Measurements from ENCODE around the gene APOE.
"Not testable (repeated sequence)": the region's sequence is repeated elsewhere in the genome, so short reads cannot be mapped to it uniquely, and the experiment has no call there.

The APOE gene

DNA sequence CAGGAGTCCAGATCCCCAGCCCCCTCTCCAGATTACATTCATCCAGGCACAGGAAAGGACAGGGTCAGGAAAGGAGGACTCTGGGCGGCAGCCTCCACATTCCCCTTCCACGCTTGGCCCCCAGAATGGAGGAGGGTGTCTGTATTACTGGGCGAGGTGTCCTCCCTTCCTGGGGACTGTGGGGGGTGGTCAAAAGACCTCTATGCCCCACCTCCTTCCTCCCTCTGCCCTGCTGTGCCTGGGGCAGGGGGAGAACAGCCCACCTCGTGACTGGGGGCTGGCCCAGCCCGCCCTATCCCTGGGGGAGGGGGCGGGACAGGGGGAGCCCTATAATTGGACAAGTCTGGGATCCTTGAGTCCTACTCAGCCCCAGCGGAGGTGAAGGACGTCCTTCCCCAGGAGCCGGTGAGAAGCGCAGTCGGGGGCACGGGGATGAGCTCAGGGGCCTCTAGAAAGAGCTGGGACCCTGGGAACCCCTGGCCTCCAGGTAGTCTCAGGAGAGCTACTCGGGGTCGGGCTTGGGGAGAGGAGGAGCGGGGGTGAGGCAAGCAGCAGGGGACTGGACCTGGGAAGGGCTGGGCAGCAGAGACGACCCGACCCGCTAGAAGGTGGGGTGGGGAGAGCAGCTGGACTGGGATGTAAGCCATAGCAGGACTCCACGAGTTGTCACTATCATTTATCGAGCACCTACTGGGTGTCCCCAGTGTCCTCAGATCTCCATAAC lies at the start of gene APOE:
TSS of gene APOE (plus strand) at position 360 of the 724 bp plus-strand sequence. CDS start 829 bp downstream, outside the sequence.
- DNase-seq, result no peak

DNA sequence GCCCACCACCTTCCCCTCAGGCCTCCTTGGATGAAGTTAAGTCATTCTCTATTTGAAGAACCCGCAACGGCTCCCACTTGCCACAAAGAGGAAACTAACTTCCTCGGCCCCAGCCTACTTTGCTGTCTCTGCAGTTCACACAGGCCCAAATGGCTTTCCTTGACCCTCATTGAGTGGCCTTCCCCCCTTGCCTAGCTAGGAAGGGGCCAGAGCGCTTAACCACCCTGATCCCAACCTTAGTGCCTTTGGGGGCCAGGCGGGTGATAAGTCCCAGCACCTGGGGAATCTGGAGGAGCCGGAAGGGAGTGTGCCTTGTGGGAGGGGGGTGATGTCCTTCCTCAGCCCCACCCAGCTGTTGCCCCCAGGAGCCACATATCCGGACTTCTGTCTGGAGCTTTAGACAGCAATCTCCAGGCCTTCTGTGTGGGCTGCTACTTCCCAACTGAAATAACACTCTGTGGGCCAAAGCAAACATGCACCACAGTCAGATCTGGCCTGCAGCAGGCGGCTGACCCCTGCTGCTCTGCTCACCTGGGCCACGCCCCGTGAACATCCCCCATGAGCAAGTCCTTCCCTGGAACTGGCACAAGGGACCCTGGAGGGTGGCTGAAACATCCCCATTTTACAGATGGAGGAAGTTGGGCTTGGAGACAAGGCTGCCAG lies 49.0 kb upstream of the APOE start:
- DNase-seq, result no peak

DNA sequence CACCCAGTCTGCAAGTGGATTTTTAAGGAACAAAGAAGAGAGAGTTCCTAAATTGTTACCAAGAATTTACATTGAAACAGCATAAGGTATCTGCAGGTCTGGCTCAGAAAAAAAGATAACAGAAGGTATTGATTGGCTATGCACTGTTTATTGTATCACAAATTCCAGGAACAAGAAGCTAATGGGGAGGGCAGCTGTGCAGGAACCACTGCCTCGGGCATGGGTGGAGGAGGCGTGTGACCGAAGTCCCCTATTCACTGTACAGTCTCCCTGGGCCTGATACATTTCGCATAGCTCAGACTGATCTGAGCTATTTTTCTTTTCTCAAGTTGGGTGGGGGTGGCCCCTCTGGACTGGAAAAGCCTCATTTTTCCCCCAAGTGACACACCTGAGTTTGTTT lies 47.8 kb upstream of the APOE start:
- DNase-seq, result no peak

DNA sequence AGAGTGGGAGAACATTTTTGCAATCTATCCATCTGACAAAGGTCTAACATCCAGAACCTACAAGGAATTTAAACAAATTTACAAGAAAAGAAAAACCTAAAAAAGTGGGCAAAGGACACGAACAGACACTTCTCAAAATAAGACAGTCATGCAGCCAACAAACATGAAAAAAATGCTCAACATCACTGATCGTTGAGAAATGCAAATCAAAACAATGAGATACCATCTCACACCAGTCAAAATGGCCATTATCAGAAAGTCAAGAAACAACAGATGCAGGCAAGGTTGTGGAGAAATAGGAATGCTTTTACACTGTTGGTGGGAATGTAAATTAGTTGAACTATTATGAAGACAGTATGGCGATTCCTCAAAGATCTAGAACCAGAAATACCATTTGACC lies 44.0 kb upstream of the APOE start:
- DNase-seq, result not testable (repeated sequence)

DNA sequence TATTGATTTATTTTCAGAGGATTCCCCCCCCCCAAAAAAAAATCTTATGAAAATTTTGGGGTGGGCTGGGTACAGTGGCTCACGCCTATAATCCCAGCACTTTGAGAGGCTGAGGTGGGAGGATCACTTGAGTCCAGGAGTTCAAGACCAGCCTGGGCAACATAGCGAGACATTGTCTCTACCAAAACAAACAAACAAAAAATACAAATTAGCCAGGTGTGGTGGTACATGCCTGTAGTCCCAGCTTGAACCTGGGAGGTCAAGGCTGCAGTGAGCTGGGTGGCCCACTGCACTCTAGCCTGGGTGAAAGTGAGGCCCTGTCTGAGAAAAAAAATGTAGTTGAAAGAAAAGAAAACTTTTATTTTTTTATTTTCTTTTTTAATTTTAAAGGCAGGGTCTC lies 41.6 kb upstream of the APOE start:
- no peak for DNase-seq

DNA sequence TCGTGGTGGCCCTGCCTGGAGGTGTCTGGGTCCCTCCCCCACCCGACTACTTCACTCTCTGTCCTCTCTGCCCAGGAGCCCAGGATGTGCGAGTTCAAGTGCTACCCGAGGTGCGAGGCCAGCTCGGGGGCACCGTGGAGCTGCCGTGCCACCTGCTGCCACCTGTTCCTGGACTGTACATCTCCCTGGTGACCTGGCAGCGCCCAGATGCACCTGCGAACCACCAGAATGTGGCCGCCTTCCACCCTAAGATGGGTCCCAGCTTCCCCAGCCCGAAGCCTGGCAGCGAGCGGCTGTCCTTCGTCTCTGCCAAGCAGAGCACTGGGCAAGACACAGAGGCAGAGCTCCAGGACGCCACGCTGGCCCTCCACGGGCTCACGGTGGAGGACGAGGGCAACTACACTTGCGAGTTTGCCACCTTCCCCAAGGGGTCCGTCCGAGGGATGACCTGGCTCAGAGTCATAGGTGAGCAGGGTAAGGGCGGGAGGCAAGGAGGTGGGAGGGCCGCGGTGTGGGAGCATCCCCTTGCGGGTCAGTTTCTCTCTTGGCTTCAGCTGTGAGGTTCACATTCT lies 40.3 kb upstream of the APOE start:
- DNase-seq, result no peak

DNA sequence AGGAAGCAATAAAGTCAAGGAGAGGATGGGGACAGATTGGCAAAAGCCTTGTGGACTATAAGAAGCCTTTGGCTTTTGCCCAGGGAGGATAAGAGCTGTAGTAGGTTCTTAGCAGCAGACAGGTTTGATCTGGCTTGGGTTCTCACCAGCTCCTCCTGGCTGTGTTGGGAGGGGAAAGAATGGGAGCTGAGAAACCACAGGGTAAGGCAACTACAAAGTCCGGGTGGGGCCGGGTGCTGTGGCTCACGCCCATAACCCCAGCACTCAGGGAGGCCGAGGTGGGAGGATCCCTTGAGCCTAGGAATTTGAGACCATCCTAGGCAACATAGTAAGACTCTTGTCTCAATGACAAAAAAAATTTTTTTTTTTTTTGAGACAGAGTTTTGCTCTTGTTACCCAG lies 38.9 kb upstream of the APOE start:
- DNase-seq, result no peak

DNA sequence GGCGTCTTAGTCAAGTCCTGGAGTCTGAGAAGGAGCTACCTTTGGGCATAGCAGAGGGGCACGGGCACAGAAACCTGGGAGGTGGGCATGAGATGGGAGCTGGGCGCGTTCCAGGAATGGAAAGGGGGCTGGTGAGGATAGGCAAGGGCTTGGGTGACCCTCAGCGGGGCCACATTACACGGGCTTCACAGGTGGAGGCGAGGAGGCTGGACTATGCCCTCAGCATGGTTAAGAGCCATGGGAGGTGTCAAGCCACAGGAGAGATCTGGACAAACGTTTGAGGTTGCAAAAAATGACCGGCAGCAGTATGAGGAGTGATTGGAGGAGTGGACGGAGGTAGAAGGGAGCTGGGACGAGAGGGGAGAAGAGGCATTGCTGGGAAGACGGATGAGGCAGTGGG lies 38.0 kb upstream of the APOE start:
- DNase-seq, result no peak

DNA sequence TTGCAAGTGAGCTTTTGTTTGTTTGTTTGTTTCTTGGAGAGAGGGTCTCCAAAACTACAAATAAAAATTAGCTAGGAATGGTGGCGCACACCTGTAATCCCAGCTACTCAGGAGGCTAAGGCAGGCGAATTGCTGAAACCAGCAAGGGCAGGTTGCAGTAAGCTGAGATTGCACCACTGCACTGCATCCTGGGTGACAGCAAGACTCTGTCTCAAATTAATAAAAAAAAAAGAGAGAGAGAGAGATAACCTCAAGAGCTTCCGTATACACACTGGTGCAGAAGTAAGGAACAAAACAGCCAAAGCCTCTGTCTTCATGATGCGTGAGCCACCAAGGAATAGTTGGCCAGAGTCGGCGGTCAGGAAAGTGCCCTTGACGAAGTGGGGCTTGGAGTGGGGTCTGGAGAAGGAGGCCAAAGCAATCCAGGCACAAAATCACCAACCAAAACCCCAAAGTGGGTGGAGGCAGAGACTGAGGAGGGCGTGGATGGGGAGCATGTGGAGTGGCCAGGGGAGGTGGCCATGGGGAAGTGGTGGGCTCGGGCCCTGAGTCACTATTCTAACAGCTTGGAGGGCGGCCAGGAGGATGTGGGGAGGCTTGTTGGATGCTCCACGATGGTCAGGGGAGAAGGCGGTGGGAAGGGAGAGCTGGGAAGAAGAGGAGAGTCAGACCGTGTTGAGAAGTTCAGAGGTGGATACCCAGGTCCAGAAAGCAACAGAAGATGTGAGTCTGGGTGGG lies 35.7 kb upstream of the APOE start:
- no peak for DNase-seq

DNA sequence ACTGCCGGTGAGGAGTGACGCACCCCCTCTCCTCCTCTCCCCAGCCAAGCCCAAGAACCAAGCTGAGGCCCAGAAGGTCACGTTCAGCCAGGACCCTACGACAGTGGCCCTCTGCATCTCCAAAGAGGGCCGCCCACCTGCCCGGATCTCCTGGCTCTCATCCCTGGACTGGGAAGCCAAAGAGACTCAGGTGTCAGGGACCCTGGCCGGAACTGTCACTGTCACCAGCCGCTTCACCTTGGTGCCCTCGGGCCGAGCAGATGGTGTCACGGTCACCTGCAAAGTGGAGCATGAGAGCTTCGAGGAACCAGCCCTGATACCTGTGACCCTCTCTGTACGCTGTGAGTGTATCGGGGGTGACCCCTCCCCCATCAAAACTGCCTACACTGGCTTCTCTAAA lies 33.8 kb upstream of the APOE start:
- no peak for DNase-seq

DNA sequence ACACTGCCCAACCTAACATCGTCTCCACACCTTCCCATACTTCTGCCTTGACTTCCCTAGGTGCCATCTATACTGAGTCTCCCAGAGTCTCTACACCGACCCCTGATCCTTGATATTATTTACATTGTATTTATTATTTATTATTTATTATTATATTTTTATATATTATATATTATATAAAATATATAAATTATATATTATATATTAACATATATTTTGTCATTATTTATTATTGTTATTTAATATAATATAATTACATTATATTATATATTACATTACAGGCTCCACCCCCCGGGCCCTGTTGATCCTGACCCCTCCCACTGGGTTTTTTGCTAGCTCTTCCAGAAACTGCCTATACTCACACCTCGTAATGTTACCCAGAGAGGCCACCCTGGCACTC lies 32.9 kb upstream of the APOE start:
- no peak for DNase-seq

DNA sequence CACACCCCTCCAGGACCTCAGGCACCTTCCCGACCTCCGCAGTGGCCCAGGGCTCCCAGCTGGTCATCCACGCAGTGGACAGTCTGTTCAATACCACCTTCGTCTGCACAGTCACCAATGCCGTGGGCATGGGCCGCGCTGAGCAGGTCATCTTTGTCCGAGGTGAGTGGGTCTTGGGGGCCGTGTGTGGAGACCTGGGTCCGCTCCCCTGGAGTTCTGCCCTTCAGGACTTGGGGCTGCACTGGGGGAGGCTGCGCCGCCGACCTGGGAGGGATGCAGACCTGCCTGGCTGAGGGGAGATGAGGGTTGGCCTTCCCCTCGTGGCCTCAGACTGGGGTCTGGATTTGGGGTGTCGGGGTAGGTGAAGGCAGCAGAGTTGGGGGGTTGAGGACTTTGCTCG lies 31.3 kb upstream of the APOE start:
- DNase-seq, result no peak

DNA sequence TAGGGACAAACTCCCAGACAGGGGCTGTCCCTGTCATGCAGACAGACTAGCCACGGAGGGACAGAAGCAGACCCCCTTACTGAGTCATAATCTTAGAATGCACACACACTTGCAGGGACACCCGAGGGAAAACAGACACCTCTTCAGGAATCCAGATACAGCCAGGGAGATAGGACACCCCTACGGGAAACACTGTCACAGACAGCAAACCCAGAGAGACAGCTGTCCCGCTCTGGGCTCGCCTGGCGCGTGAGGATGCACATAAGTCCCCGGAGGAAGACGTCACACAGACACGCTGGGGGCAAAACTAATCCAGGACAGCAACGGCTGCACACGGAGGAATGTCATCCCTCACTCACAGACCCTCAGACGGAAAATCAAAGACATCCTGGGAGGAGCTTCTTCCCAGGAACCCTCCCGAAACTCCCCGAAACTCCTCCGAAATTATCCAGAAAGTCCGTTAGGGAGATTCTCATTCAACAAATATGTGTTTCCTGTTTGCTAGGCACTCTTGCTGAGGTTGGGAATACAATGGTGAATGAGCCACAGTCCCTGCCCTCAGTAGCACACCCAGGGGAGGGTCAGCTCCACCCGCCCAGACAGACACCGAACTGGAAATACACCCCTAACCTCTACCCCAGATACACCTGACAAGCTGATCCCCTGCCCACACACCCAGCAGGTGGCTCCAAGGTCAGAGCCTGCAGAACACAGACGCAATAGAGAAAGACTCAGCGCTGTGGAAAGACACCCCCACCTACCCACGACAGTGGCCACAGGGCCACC lies 29.7 kb upstream of the APOE start:
- DNase-seq, result no peak

DNA sequence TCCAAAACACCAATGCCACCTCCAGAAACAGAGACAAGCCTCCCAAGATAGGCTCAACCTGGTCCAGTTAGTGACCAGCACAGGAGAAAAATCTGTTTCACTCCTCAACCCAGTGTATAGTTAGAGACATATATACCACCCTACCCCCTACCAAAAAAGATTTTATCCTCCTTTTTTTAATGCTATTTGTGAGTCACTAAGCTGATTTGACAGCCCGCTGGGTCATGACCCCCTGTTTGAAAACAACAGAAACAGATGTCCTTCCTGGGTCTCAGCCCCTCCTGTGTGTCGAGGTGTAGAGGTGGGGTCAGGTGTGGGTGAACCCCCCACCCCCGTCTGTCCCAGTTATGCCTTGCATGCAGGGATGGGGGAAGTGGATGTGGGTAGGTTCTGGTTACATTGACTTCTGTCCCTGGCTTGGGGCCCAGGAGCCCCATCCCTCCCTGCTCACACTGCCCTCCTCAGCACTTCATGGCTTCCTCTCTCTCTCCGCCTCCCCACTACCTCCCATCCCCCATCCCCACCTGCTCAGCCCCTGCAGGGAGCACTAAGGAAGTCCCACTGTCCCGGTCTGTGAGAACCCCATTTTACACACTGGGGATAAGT lies 28.6 kb upstream of the APOE start:
- no peak for DNase-seq

DNA sequence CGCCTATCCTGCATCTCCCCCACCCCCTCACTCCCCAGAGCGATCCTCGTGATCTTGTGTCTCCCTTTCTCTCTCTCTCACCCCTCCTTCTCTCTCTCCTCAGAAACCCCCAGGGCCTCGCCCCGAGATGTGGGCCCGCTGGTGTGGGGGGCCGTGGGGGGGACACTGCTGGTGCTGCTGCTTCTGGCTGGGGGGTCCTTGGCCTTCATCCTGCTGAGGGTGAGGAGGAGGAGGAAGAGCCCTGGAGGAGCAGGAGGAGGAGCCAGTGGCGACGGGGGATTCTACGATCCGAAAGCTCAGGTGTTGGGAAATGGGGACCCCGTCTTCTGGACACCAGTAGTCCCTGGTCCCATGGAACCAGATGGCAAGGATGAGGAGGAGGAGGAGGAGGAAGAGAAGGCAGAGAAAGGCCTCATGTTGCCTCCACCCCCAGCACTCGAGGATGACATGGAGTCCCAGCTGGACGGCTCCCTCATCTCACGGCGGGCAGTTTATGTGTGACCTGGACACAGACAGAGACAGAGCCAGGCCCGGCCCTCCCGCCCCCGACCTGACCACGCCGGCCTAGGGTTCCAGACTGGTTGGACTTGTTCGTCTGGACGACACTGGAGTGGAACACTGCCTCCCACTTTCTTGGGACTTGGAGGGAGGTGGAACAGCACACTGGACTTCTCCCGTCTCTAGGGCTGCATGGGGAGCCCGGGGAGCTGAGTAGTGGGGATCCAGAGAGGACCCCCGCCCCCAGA lies 27.3 kb upstream of the APOE start:
- no peak for DNase-seq

DNA sequence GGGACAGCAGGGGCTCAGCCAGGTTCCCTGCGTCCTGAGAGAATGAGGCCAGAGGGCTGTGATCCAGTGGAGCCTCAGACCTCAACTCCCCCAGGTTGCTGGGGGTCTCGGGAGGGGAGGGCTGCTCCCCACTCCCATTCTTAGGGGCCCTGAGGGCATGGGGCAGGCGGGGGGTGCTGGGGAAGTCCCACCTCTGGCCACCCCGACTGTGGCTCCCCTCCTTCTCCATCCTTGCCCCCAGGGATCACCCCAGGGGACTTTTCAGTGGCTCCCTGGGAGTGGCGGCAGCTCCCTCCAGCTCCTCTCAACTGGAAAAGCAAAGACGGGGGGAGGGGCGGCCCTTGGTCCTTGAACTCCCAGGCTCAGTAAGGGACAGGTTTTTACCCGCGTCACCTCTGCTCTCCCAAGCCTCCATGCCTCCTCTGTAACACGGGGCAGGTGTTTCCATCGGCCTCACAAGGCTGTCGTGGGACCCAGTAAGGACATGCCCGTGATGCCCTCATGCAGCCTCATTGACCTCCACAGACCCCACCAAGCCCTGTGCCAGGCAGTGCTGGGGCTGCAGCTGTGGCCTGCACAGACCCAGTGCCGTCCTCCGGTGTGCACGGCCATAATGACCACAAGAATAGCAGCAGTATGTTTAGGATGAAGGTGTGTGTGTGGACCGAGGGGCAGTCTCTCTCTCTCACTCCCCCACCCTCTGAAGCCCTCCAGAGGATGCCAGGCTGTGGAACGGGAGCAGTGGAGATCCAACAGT lies 26.1 kb upstream of the APOE start:
- no peak for DNase-seq

DNA sequence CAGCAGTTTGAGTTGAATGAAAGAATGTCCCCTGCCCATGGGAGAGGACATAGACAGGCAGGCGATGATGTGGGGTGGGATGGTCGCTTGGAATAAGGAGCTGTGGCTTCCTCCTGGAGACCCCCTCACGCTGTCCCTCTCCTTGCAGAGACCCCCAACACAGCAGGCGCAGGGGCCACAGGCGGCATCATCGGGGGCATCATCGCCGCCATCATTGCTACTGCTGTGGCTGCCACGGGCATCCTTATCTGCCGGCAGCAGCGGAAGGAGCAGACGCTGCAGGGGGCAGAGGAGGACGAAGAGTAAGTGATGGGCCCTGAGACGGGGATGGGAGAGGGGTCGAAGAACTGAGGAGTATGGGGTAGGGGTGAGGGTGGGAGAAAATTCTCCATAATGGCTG lies 23.5 kb upstream of the APOE start:
- no peak for DNase-seq

DNA sequence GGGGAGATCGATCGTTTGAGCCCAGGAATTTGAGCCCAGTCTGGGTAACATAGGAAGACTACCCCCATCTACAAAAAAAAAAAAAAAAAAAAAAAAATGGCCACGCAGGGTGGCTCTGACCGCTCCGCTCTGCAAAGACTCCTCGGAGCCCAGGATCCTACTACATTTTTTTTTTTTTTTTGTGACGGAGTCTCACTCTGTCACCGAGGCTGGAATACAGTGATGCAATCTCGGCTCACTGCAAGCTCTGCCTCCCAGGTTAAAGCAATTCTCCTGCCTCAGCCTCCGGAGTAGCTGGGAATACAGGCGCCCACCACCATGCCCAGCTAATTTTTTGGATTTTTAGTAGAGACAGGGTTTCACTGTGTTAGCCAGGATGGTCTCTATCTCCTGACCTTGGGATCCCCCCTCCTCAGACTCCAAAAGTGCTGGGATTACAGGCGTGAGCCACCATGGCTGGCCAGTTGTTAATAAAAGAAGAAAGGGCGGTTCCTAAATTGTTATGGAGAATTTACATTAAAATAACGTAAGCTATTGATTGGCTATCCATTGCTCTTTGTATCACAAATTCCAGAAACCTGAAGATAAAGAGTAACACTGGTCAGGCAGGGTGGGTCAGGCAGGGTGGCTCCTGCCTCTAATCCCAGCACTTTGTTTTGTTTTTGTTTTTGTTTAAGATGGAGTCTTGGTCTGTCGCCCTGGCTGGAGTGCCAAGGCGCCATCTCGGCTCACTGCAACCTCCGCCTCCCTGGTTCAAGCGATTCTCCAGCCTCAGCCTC lies 22.8 kb upstream of the APOE start:
- not testable (repeated sequence) for DNase-seq

DNA sequence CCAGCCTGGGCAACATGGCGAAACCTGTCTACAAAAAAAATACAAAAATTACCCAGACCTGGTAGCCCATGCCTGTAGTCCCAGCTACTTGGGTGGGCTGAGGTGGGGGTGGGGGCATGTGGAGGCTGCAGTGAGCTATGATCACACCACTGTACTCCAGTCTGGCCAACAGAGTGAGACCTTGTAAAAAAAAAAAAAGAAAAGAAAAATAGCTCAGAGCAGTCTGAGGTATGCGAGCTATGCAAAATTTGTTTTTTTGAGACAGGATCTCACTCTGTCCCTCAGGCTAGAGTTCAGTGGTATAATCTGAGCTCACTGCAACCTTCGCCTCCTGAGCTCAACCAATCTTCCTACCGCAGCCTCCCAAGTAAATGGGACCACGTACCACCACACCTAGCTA lies 21.7 kb upstream of the APOE start:
- DNase-seq, result no peak

DNA sequence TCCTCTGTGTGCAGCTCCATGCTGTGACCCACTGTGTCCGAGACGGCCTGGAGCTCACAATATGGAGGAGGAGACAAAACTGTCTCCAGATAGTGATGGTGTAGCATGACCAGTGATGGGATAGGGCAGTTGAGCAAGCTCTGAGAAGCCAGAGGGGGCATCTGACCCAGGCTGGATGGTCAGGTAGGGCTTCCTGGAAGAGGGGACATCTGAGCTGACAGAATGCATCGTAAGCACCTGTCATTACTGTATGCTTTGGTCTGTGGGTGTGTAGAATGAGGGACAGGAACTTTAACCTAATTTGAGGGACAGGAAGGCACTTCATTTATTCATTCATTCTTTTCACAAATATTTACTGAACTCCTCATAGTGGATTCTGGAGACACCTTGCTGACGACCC lies 21.0 kb upstream of the APOE start:
- DNase-seq, result no peak

Measured in stimulated activated CD4-positive, alpha-beta T cell treated with anti-CD3 and anti-CD28 coated beads, Interleukin-2, amount 100 ng/mL, for 24 hours (primary cell).